ENCODE results near the gene NELL2. TPM values are rescaled to one million over a fixed set of nuclear protein-coding genes. Genes with fewer than 3 reads are reported as not detected.

NELL2 gene
- total RNA-seq, 1 donor from 2014 or later: 16.9 TPM

GRCh38 chr12:44728566-44728965, 147.5 kb downstream of the NELL2 start:
- Histone ChIP-seq H3K27ac (no peak overlapping the region), H3K27me3 (no peaks in the 10 kb centered on the region), H3K9me3 (no peaks in the 10 kb centered on the region), H3K4me3 (no peak overlapping the region), H3K4me1 (no peaks in the 10 kb centered on the region), H3K36me3 (no peaks in the 10 kb centered on the region)
- intact Hi-C loops (cut with DNase I): no loop called here
- TF ChIP-seq POLR2A (IDR thresholded peaks at IDR 0.05) (no peak), CTCF (IDR thresholded peaks at IDR 0.05) (no peak), POLR2AphosphoS5 (IDR thresholded peaks at IDR 0.05; ENCODE audit: insufficient read depth in 1 of 2, low read depth in 1 of 2) (no peak)
- DNase-seq (ENCODE audit: extremely low spot score in 2 of 2): no peak

GRCh38 chr12:44720265-44720664, 155.8 kb downstream of the NELL2 start:
- Histone ChIP-seq H3K36me3 (no peaks in the 10 kb centered on the region), H3K27me3 (no peaks in the 10 kb centered on the region), H3K4me3 (no peak overlapping the region), H3K9me3 (no peaks in the 10 kb centered on the region), H3K4me1 (no peaks in the 10 kb centered on the region), H3K27ac (no peak overlapping the region)
- TF ChIP-seq CTCF (IDR thresholded peaks at IDR 0.05) (no peak), POLR2AphosphoS5 (IDR thresholded peaks at IDR 0.05; ENCODE audit: insufficient read depth in 1 of 2, low read depth in 1 of 2) (no peak), POLR2A (IDR thresholded peaks at IDR 0.05) (no peak)
- DNase-seq (ENCODE audit: extremely low spot score in 2 of 2): no peak
- intact Hi-C loops (cut with DNase I): no loop called here

GRCh38 chr12:44717612-44718011, 158.5 kb downstream of the NELL2 start:
- Histone ChIP-seq H3K4me3 (no peak overlapping the region), H3K27ac (no peak overlapping the region), H3K36me3 (no peaks in the 10 kb centered on the region), H3K27me3 (no peaks in the 10 kb centered on the region), H3K9me3 (no peaks in the 10 kb centered on the region), H3K4me1 (no peaks in the 10 kb centered on the region)
- intact Hi-C loops (cut with DNase I): no loop called here
- TF ChIP-seq CTCF (IDR thresholded peaks at IDR 0.05) (no peak), POLR2AphosphoS5 (IDR thresholded peaks at IDR 0.05; ENCODE audit: insufficient read depth in 1 of 2, low read depth in 1 of 2) (no peak), POLR2A (IDR thresholded peaks at IDR 0.05) (no peak)
- no peak for DNase-seq (ENCODE audit: extremely low spot score in 2 of 2)

- Histone ChIP-seq H3K9me3 (no peaks in the 10 kb centered on the region), H3K4me3 (no peak overlapping the region), H3K27me3 (no peaks in the 10 kb centered on the region), H3K36me3 (no peaks in the 10 kb centered on the region), H3K27ac (no peak overlapping the region), H3K4me1 (no peaks in the 10 kb centered on the region)
- no peak for DNase-seq (ENCODE audit: extremely low spot score in 2 of 2)
- intact Hi-C loops (cut with DNase I): no loop called here
- TF ChIP-seq CTCF (IDR thresholded peaks at IDR 0.05) (no peak), POLR2A (IDR thresholded peaks at IDR 0.05) (no peak), POLR2AphosphoS5 (IDR thresholded peaks at IDR 0.05; ENCODE audit: insufficient read depth in 1 of 2, low read depth in 1 of 2) (no peak)
Measured at GRCh38 chr12:44716711-44717110, 159.4 kb downstream of the NELL2 start.

GRCh38 chr12:44711736-44712135, 164.4 kb downstream of the NELL2 start:
- Histone ChIP-seq H3K4me1 (no peaks in the 10 kb centered on the region), H3K36me3 (no peaks in the 10 kb centered on the region), H3K27ac (no peak overlapping the region), H3K4me3 (no peak overlapping the region), H3K27me3 (no peaks in the 10 kb centered on the region), H3K9me3 (no peaks in the 10 kb centered on the region)
- intact Hi-C loops (cut with DNase I): no loop called here
- DNase-seq (ENCODE audit: extremely low spot score in 2 of 2): no peak
- TF ChIP-seq POLR2AphosphoS5 (IDR thresholded peaks at IDR 0.05; ENCODE audit: insufficient read depth in 1 of 2, low read depth in 1 of 2): no peak
- TF ChIP-seq POLR2A (IDR thresholded peaks at IDR 0.05): no peak
- no peak for TF ChIP-seq CTCF (IDR thresholded peaks at IDR 0.05)

Data from vagina (tissue), 2 donors.